ENCODE data around the gene ZDHHC8.

- no peak for TF ChIP-seq EZH2phosphoT487 (IDR thresholded peaks at IDR 0.05; ENCODE audit: insufficient read depth, low read depth)
- no peak for TF ChIP-seq EZH2 (IDR thresholded peaks at IDR 0.05; ENCODE audit: insufficient read depth, poor library complexity, severe bottlenecking)
Observed at GRCh38 chr22:20173772-20174171, 42.2 kb downstream of the ZDHHC8 start.
